Adrenal gland (tissue), 5 donors: Measurements from ENCODE around the gene ZNF780B.

Source experiments
- POLR2A ChIP-seq, 2 donors: fragments of 450-650 bp; IDR thresholded peaks; one replicate each; pipeline ENCODE4 v1.6.1; 2017; ENCODE audit warnings: antibody characterized with exemption in 2 of 2, mild to moderate bottlenecking in 2 of 2, moderate library complexity in 1 of 2
- TF ChIP-seq, protein P1 (sequence below), 6 experiments: fragments of 450-650 bp in 4 of 6; fragments of 200-600 bp in 2 of 6; sonication (generic) in 1 of 6; IDR thresholded peaks; 1 replicate in 5 of 6; 2 replicates in 1 of 6; pipeline versions ENCODE4 v1.5.1 to v1.8.0; 2016 to 2021; ENCODE audit warnings: antibody characterized with exemption in 6 of 6, mild to moderate bottlenecking in 2 of 6, moderate library complexity in 1 of 6
- donor health status: DM: no; HTN: no; CAD: no.

DNA sequence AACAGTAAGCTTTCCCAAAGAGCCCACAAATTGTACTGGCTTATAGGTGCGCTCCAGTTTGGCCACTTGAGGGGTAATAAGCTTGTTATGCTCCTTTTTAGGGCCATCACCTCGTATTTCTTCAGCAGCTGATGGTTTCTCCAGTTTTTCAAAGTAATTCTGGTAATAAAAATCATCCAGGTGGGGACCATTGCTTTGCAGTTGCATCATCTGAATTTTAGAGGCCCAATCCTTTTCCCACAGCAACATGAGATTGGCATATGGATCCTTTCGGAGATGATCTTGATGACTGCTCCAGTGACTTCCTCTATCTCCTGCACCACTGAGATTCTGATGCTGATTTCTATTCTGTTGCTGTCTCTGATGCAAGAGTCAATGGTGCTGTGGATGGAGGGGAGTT is 32.1 kb downstream of the ZNF780B start:
- no peak for TF ChIP-seq POLR2A (IDR thresholded peaks at IDR 0.05)
- TF ChIP-seq, protein P1, sequence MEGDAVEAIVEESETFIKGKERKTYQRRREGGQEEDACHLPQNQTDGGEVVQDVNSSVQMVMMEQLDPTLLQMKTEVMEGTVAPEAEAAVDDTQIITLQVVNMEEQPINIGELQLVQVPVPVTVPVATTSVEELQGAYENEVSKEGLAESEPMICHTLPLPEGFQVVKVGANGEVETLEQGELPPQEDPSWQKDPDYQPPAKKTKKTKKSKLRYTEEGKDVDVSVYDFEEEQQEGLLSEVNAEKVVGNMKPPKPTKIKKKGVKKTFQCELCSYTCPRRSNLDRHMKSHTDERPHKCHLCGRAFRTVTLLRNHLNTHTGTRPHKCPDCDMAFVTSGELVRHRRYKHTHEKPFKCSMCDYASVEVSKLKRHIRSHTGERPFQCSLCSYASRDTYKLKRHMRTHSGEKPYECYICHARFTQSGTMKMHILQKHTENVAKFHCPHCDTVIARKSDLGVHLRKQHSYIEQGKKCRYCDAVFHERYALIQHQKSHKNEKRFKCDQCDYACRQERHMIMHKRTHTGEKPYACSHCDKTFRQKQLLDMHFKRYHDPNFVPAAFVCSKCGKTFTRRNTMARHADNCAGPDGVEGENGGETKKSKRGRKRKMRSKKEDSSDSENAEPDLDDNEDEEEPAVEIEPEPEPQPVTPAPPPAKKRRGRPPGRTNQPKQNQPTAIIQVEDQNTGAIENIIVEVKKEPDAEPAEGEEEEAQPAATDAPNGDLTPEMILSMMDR (IDR thresholded peaks at IDR 0.05) = no peak
